B cell (primary cell): ENCODE measurements around the gene AGO3. TPM values are rescaled to one million over a fixed set of nuclear protein-coding genes. Genes with fewer than 3 reads are reported as not detected.

Experiments used
- ATAC-seq: fragments of 200-7000 bp; cut with Tn5 transposase; one replicate; pipeline ENCODE4 v1.10.0; 2021; ENCODE audit warnings: low read depth, mild to moderate bottlenecking, moderate number of reproducible peaks, moderate library complexity
- CTCF ChIA-PET: fragments of 350-600 bp; sonication (Branson Sonifier 250); formaldehyde crosslinking; loops from one replicate; lab custom pipeline; 2021; ENCODE audit warnings: antibody characterized with exemption, inconsistent platforms; lab: Charles Lee
- POLR2A ChIA-PET: fragments of 350-600 bp; sonication (Branson Sonifier 250); formaldehyde crosslinking; loops from one replicate; lab custom pipeline; 2021; ENCODE audit warnings: antibody characterized with exemption; lab: Charles Lee
- DNase-seq: peaks from one replicate; pipeline ENCODE4 v3.0.0; 2013
- H2AFZ ChIP-seq: 2 replicates; pipeline ENCODE4 v1.6.1; 2012; ENCODE audit warnings: mild to moderate bottlenecking, low read depth, low read length; ENCODE audit not compliant: insufficient read depth, poor library complexity, severe bottlenecking
- H3K27ac ChIP-seq, 2 donors: 1 replicate in 1 of 2; 2 replicates in 1 of 2; pipeline ENCODE4 v1.5.1; 2012 to 2013; ENCODE audit warnings: low read length in 2 of 2, mild to moderate bottlenecking in 2 of 2, moderate library complexity in 1 of 2
- H3K27me3 ChIP-seq, 4 experiments: fragments of 200-600 bp in 1 of 4; sonication (generic) in 1 of 4; replicated peaks in 1 of 4; 1 replicate in 2 of 4; 2 replicates in 2 of 4; pipeline versions ENCODE4 v1.6.1 to v1.7.0; 2013 to 2016; ENCODE audit warnings: low read length in 3 of 4, mild to moderate bottlenecking in 2 of 4, mixed read lengths in 1 of 4, moderate library complexity in 1 of 4; ENCODE audit not compliant: insufficient read depth in 4 of 4, control insufficient read depth in 3 of 4; ENCODE audit errors: control extremely low read depth in 1 of 4
- H3K36me3 ChIP-seq, 2 experiments: replicated peaks in 1 of 2; 1 replicate in 1 of 2; 2 replicates in 1 of 2; pipeline versions ENCODE4 v1.6.1 to v1.7.1; 2013; ENCODE audit warnings: low read length in 1 of 2; ENCODE audit not compliant: insufficient read depth in 2 of 2, control insufficient read depth in 1 of 2; ENCODE audit errors: control extremely low read depth in 1 of 2, extremely low read depth in 1 of 2
- H3K4me1 ChIP-seq, 2 donors: fragments of 200-600 bp in 1 of 2; sonication (generic) in 1 of 2; 1 replicate in 1 of 2; 2 replicates in 1 of 2; pipeline versions ENCODE4 v1.5.1 to v1.6.1; 2013 to 2017; ENCODE audit warnings: low read length in 2 of 2; ENCODE audit not compliant: control insufficient read depth in 2 of 2, insufficient read depth in 2 of 2
- H3K4me2 ChIP-seq: replicated peaks from 2 replicates; pipeline ENCODE3; 2012; ENCODE audit warnings: mild to moderate bottlenecking, low read depth, low read length; ENCODE audit not compliant: poor library complexity, severe bottlenecking
- H3K4me3 ChIP-seq, 5 experiments: fragments of 200-600 bp in 1 of 5; sonication (generic) in 1 of 5; 1 replicate in 3 of 5; 2 replicates in 2 of 5; pipeline versions ENCODE4 v1.5.1 to v1.7.0; 2011 to 2016; ENCODE audit warnings: low read length in 4 of 5, mild to moderate bottlenecking in 4 of 5, low read depth in 2 of 5, control low read depth in 1 of 5, moderate library complexity in 1 of 5; ENCODE audit not compliant: insufficient read depth in 1 of 5; ENCODE audit errors: control extremely low read depth in 1 of 5, extremely low read depth in 1 of 5
- H3K79me2 ChIP-seq: fragments of 200-600 bp; sonication (generic); one replicate; pipeline ENCODE4 v1.6.0; 2016; ENCODE audit warnings: low read length; ENCODE audit not compliant: control insufficient read depth, insufficient read depth
- H3K9ac ChIP-seq: fragments of 200-600 bp; sonication (generic); 2 replicates; pipeline ENCODE4 v1.6.1; 2017; ENCODE audit warnings: mild to moderate bottlenecking, low read length, moderate library complexity
- H3K9me3 ChIP-seq, 3 donors: one replicate each; pipeline versions ENCODE4 v1.6.1 to v1.7.1; 2013; ENCODE audit warnings: low read length in 2 of 3; ENCODE audit not compliant: control insufficient read depth in 2 of 3, insufficient read depth in 1 of 3; ENCODE audit errors: control extremely low read depth in 1 of 3
- H4K20me1 ChIP-seq: 2 replicates; pipeline ENCODE4 v1.6.0; 2012; ENCODE audit warnings: mild to moderate bottlenecking, low read length; ENCODE audit not compliant: insufficient read depth, control insufficient read depth, poor library complexity, severe bottlenecking
- H3K27ac Mint-ChIP-seq: one replicate; pipeline ENCODE4 v1.8.0; 2021; ENCODE audit warnings: mixed read lengths
- H3K27me3 Mint-ChIP-seq: one replicate; pipeline ENCODE4 v1.8.0; 2021; ENCODE audit warnings: mixed read lengths
- H3K4me1 Mint-ChIP-seq: one replicate; pipeline ENCODE4 v1.8.0; 2021; ENCODE audit warnings: mixed read lengths
- H3K4me3 Mint-ChIP-seq: one replicate; pipeline ENCODE4 v1.8.0; 2021; ENCODE audit warnings: mixed read lengths
- H3K9me3 Mint-ChIP-seq: one replicate; pipeline ENCODE4 v1.8.0; 2022; ENCODE audit warnings: mixed read lengths; ENCODE audit not compliant: insufficient read depth
- CTCF ChIP-seq: fragments of 200-600 bp; IDR thresholded peaks from one replicate; pipeline ENCODE4 v1.8.0; 2022; ENCODE audit warnings: antibody characterized with exemption, mild to moderate bottlenecking
- EZH2 ChIP-seq: IDR thresholded peaks from 2 replicates; pipeline ENCODE4 v1.6.1; 2012; ENCODE audit warnings: borderline replicate concordance, low read depth, mild to moderate bottlenecking, moderate library complexity, low read length; ENCODE audit not compliant: insufficient read depth, poor library complexity, severe bottlenecking
- WGBS: methylation state at CpG from one replicate; pipeline ENCODE4 v1.1.5; 2013; ENCODE audit warnings: missing lambda C conversion rate; ENCODE audit not compliant: insufficient coverage; 5-methylcytosine and 5-hydroxymethylcytosine counted together
- intact Hi-C: fragments of 100-400 bp; cut with micrococcal nuclease; formaldehyde crosslinking; loops from one replicate; pipeline ENCODE4 v1.10.0; 2022
- polyA plus RNA-seq: library from polyadenylated mRNA; depleted of rRNA; stranded (reverse); fragments of >200 nt; gene quantifications from 2 replicates; pipeline ENCODE4 v1.2.3, GENCODE V29; 2012
- total RNA-seq, 2 donors: library from RNA; stranded (reverse); fragments of 120-200 nt in 1 of 2; gene quantifications; 1 replicate in 1 of 2; 2 replicates in 1 of 2; pipeline versions ENCODE4 v1.2.3 to v1.2.4, GENCODE V29; 2013 to 2022

AGO3 gene
- total and polyA plus RNA-seq, 2 donors (not counting 1 experiment from before 2014, with no cell fraction given), result 5.1 to 44.9 TPM

GRCh38 chr1:36034692-36035091, 103.8 kb downstream of the AGO3 start:
- no peak for ATAC-seq
- intact Hi-C loops, result no loop called here
- POLR2A ChIA-PET, result no interaction called here
- H4K20me1 ChIP-seq, result no peaks in the 10 kb centered on the region
- no peak overlapping the region for H2AFZ ChIP-seq
- no peak overlapping the region for H3K27ac Mint-ChIP-seq
- H3K27me3 ChIP-seq, result no peaks in the 10 kb centered on the region
- no peaks in the 10 kb centered on the region for H3K4me1 Mint-ChIP-seq
- no peak overlapping the region for H3K27ac ChIP-seq
- no peaks in the 10 kb centered on the region for H3K9me3 ChIP-seq
- CTCF ChIA-PET, result no interaction called here
- H3K4me3 ChIP-seq, result no peak overlapping the region
- H3K4me2 ChIP-seq, result no peak overlapping the region
- H3K4me1 ChIP-seq, result no peaks in the 10 kb centered on the region
- no peak for TF ChIP-seq EZH2
- TF ChIP-seq CTCF, result no peak
- no peak overlapping the region for H3K9ac ChIP-seq
- no peaks in the 10 kb centered on the region for H3K9me3 Mint-ChIP-seq
- H3K27me3 Mint-ChIP-seq, result no peaks in the 10 kb centered on the region
- H3K4me3 Mint-ChIP-seq, result no peak overlapping the region
- no peaks in the 10 kb centered on the region for H3K79me2 ChIP-seq
- DNase-seq, result no peak
- peaks cover 0 to 40% of the 10 kb centered on the region in 2 experiments for H3K36me3 ChIP-seq

GRCh38 chr1:36035154-36035553, 104.2 kb downstream of the AGO3 start:
- Mint-ChIP-seq H3K4me3 (no peak overlapping the region), H3K27ac (no peak overlapping the region), H3K4me1 (no peaks in the 10 kb centered on the region), H3K27me3 (no peaks in the 10 kb centered on the region), H3K9me3 (no peaks in the 10 kb centered on the region)
- Histone ChIP-seq H4K20me1 (no peaks in the 10 kb centered on the region), H3K9ac (no peak overlapping the region), H2AFZ (no peak overlapping the region), H3K27me3 (no peaks in the 10 kb centered on the region), H3K27ac (no peak overlapping the region), H3K9me3 (no peaks in the 10 kb centered on the region), H3K4me3 (no peak overlapping the region), H3K4me2 (no peak overlapping the region), H3K36me3 (peaks cover 3 to 43% of the 10 kb centered on the region in 2 experiments), H3K4me1 (no peaks in the 10 kb centered on the region), H3K79me2 (no peaks in the 10 kb centered on the region)
- DNase-seq (no peak), ATAC-seq (no peak)
- POLR2A ChIA-PET, result no interaction called here
- no CpG with 5 or more reads among the region's 3 CpGs for WGBS
- intact Hi-C loops, result no loop called here
- CTCF ChIA-PET, result no interaction called here
- TF ChIP-seq CTCF (no peak), EZH2 (no peak)
